Liver (tissue), 9 donors: ENCODE data around the gene RPLP2. TPM values are rescaled to one million over a fixed set of nuclear protein-coding genes. Genes with fewer than 3 reads are reported as not detected.

Experiments
- DNase-seq: peaks from one replicate; pipeline ENCODE4 v3.0.0-alpha.2; 2017; ENCODE audit warnings: low spot score
- H3K27ac ChIP-seq, 2 donors: one replicate each; pipeline ENCODE4 v1.7.0; 2013; ENCODE audit warnings: inconsistent platforms in 2 of 2, low read length in 2 of 2, control low read depth in 1 of 2, low read depth in 1 of 2, mild to moderate bottlenecking in 1 of 2
- H3K27me3 ChIP-seq, 4 donors: one replicate each; pipeline versions ENCODE4 v1.6.1 to v1.7.0; 2013; ENCODE audit warnings: low read length in 3 of 4, inconsistent platforms in 1 of 4, mild to moderate bottlenecking in 1 of 4, moderate library complexity in 1 of 4; ENCODE audit not compliant: control insufficient read depth in 4 of 4, insufficient read depth in 4 of 4
- H3K36me3 ChIP-seq, 4 donors: one replicate each; pipeline versions ENCODE4 v1.6.1 to v1.7.0; 2013; ENCODE audit warnings: low read length in 3 of 4, mild to moderate bottlenecking in 3 of 4, low read depth in 1 of 4, moderate library complexity in 1 of 4; ENCODE audit not compliant: control insufficient read depth in 4 of 4, insufficient read depth in 3 of 4
- H3K4me1 ChIP-seq, 4 donors: one replicate each; pipeline versions ENCODE4 v1.6.1 to v1.7.0; 2013; ENCODE audit warnings: low read length in 3 of 4, mild to moderate bottlenecking in 3 of 4, moderate library complexity in 1 of 4; ENCODE audit not compliant: control insufficient read depth in 4 of 4, insufficient read depth in 4 of 4
- H3K4me3 ChIP-seq, 3 donors: one replicate each; pipeline versions ENCODE4 v1.6.1 to v1.7.0; 2013; ENCODE audit warnings: low read length in 3 of 3, control low read depth in 1 of 3, low read depth in 1 of 3, mild to moderate bottlenecking in 1 of 3
- H3K9ac ChIP-seq, 2 donors: one replicate each; pipeline ENCODE4 v1.7.0; 2013; ENCODE audit warnings: low read length in 2 of 2, mild to moderate bottlenecking in 2 of 2, moderate library complexity in 2 of 2, control low read depth in 1 of 2, low read depth in 1 of 2
- H3K9me3 ChIP-seq, 4 donors: one replicate each; pipeline versions ENCODE4 v1.6.1 to v1.7.0; 2013; ENCODE audit warnings: low read length in 3 of 4; ENCODE audit not compliant: control insufficient read depth in 4 of 4
- ATF3 ChIP-seq: IDR thresholded peaks from 2 replicates; pipeline ENCODE4 v1.6.1; 2016; ENCODE audit warnings: antibody characterized with exemption
- CTCF ChIP-seq: fragments of 150-350 bp; IDR thresholded peaks from 2 replicates; pipeline ENCODE4 v1.5.1; 2017; ENCODE audit warnings: improper control_type of control experiment, low read depth, low read length; ENCODE audit not compliant: missing input control
- EGR1 ChIP-seq, 2 donors: IDR thresholded peaks; 2 replicates each; pipeline ENCODE4 v1.6.1; 2016 to 2018; ENCODE audit warnings: antibody characterized with exemption in 2 of 2, low read depth in 2 of 2
- FOXA1 ChIP-seq: IDR thresholded peaks from 2 replicates; pipeline ENCODE4 v1.6.1; 2016; ENCODE audit warnings: antibody characterized with exemption
- FOXA2 ChIP-seq: IDR thresholded peaks from 2 replicates; pipeline ENCODE4 v1.6.1; 2016; ENCODE audit warnings: antibody characterized with exemption
- GABPA ChIP-seq, 2 donors: IDR thresholded peaks in 1 of 2; conservative IDR thresholded peaks in 1 of 2; 2 replicates each; pipeline ENCODE4 v1.6.1; 2016; ENCODE audit warnings: antibody characterized with exemption in 2 of 2, mild to moderate bottlenecking in 1 of 2, moderate library complexity in 1 of 2
- HNF4A ChIP-seq, 2 donors: conservative IDR thresholded peaks; 2 replicates each; pipeline ENCODE4 v1.6.1; 2016; ENCODE audit warnings: antibody characterized with exemption in 2 of 2, mild to moderate bottlenecking in 2 of 2
- HNF4G ChIP-seq: IDR thresholded peaks from 2 replicates; pipeline ENCODE4 v1.6.1; 2016; ENCODE audit warnings: antibody characterized with exemption
- JUND ChIP-seq, 2 donors: IDR thresholded peaks; 2 replicates each; pipeline ENCODE4 v1.6.1; 2016; ENCODE audit warnings: antibody characterized with exemption in 2 of 2
- MAX ChIP-seq: IDR thresholded peaks from 2 replicates; pipeline ENCODE4 v1.6.1; 2016; ENCODE audit warnings: antibody characterized with exemption
- NR2F2 ChIP-seq: IDR thresholded peaks from 2 replicates; pipeline ENCODE4 v1.6.1; 2016; ENCODE audit warnings: antibody characterized with exemption
- RAD21 ChIP-seq, 2 donors: IDR thresholded peaks; 2 replicates each; pipeline ENCODE4 v1.6.1; 2016; ENCODE audit warnings: antibody characterized with exemption in 2 of 2, mild to moderate bottlenecking in 2 of 2
- REST ChIP-seq: IDR thresholded peaks from 2 replicates; pipeline ENCODE4 v1.6.1; 2016; ENCODE audit warnings: antibody characterized with exemption, mild to moderate bottlenecking
- RXRA ChIP-seq, 2 donors: IDR thresholded peaks; 2 replicates each; pipeline ENCODE4 v1.6.1; 2017 to 2018; ENCODE audit warnings: antibody characterized with exemption in 2 of 2, mild to moderate bottlenecking in 1 of 2
- SP1 ChIP-seq: IDR thresholded peaks from 2 replicates; pipeline ENCODE4 v1.6.1; 2018; ENCODE audit warnings: antibody characterized with exemption, mild to moderate bottlenecking
- TAF1 ChIP-seq: conservative IDR thresholded peaks from 2 replicates; pipeline ENCODE4 v1.6.1; 2016; ENCODE audit warnings: antibody characterized with exemption, mild to moderate bottlenecking
- YY1 ChIP-seq: IDR thresholded peaks from 2 replicates; pipeline ENCODE4 v1.6.1; 2016; ENCODE audit warnings: antibody characterized with exemption, mild to moderate bottlenecking
- ZBTB33 ChIP-seq: IDR thresholded peaks from 2 replicates; pipeline ENCODE4 v1.6.1; 2016; ENCODE audit warnings: antibody characterized with exemption
- WGBS: extraction: QIAGEN DNeasy Blood & Tissue Kit; methylation state at CpG from one replicate; pipeline ENCODE4 v1.1.7; 2013; 5-methylcytosine and 5-hydroxymethylcytosine counted together
- polyA plus RNA-seq, 2 donors: library from polyadenylated mRNA; stranded (reverse) in 1 of 2; unstranded in 1 of 2; fragments of 200-250 nt in 1 of 2; fragments of >200 nt in 1 of 2; fragmentation: Nextera tagmentation in 1 of 2; extraction: Ambion mirVana in 1 of 2; gene quantifications; one replicate each; pipeline versions ENCODE4 v1.2.1 to v1.2.3, GENCODE V29; 2013 to 2015
- total RNA-seq, 2 donors: library from RNA; depleted of rRNA; stranded (reverse); fragments of >200 nt; gene quantifications; one replicate each; pipeline ENCODE4 v1.2.3, GENCODE V29; 2014
- donor health status: healthy.
- donor health status: healthy.
- donor health status: healthy.
- donor health status: healthy.
- donor health status: healthy.

RPLP2 gene
- 100 to 1,000 TPM in 1 of 2 donors, 10 to 100 TPM in 1; 59.8 to 297 TPM for total RNA-seq
- polyA plus RNA-seq, result 100 to 1,000 TPM; 273 to 476 TPM

- WGBS, result under 1% methylated on average over 81 of the region's 81 CpGs
- peak within 1 kb of the TSS; percentile 74 to 87 (median 80) for H3K4me3 ChIP-seq
- DNase-seq, result peak; percentile 98
- TF ChIP-seq RXRA (IDR thresholded peaks at IDR 0.05) (peak; percentile 48 to 51), YY1 (peak; percentile 95), ZBTB33 (no peak), SP1 (peak; percentile 82), EGR1 (IDR thresholded peaks at IDR 0.05; ENCODE audit: low read depth in 2 of 2) (peak; percentile 94 to 95), ATF3 (no peak), GABPA (IDR thresholded peaks at IDR 0.05 in 1 of 2, conservative IDR thresholded peaks at IDR 0.05 in 1 of 2) (peak; percentile 66 to 91), NR2F2 (peak; percentile 18), MAX (no peak), HNF4A (conservative IDR thresholded peaks at IDR 0.05) (peak in 1 of 2 donors; percentile 20), RAD21 (IDR thresholded peaks at IDR 0.05) (no peak), JUND (IDR thresholded peaks at IDR 0.05) (peak in 1 of 2 donors; percentile 37), REST (peak; percentile 68), FOXA2 (no peak), CTCF (no peak), FOXA1 (peak; percentile 25), TAF1 (peak; percentile 92), HNF4G (no peak)
- peak within 1 kb of the TSS; percentile 97 to 100 for H3K27ac ChIP-seq
- peaks cover 5 to 23% (median 18%) of the 10 kb centered on the region in 4 donors for H3K36me3 ChIP-seq
- H3K9me3 ChIP-seq, result no peaks in the 10 kb centered on the region
- peaks cover 11 to 36% (median 26%) of the 10 kb centered on the region in 4 donors for H3K4me1 ChIP-seq
- H3K27me3 ChIP-seq, result no peaks in the 10 kb centered on the region
- peak within 1 kb of the TSS; percentile 92 to 96 for H3K9ac ChIP-seq
Measured at GRCh38 chr11:809287-810039, at the start of gene RPLP2. Gene RPLP2 (plus strand): TSS chr11:809967. CDS start chr11:810235, 268 bp downstream.
